HG03520 (cell line): ENCODE data around the gene LETM1.

Experiments
- ATAC-seq: cut with Tn5 transposase; IDR thresholded peaks from one replicate; pipeline ENCODE4 v1.9.1; 2021; ENCODE audit warnings: mild to moderate bottlenecking, moderate library complexity; ENCODE audit not compliant: unreplicated experiment

The LETM1 gene

GRCh38 chr4:1873291-1873690 is 17.3 kb upstream of the LETM1 start:
- ATAC-seq: no peak

- ATAC-seq: no peak
Measured at GRCh38 chr4:1872870-1873269, 16.9 kb upstream of the LETM1 start.

GRCh38 chr4:1871471-1872021 is 15.6 kb upstream of the LETM1 start:
- ATAC-seq: peak; percentile 2

- peak; percentile 57 for ATAC-seq
Measured at GRCh38 chr4:1870578-1871443, 14.9 kb upstream of the LETM1 start, which contains the start of gene NSD2. Gene NSD2, plus strand, starts transcription at chr4:1871393. Its CDS starts 29,262 bp downstream, at chr4:1900655.

GRCh38 chr4:1870328-1870577 is 14.3 kb upstream of the LETM1 start:
- peak; percentile 32 for ATAC-seq

GRCh38 chr4:1869530-1870327 is 13.8 kb upstream of the LETM1 start:
- no peak for ATAC-seq

- no peak for ATAC-seq
Measured at GRCh38 chr4:1868912-1869311, 13.0 kb upstream of the LETM1 start.

GRCh38 chr4:1868293-1868692 is 12.3 kb upstream of the LETM1 start:
- ATAC-seq: no peak

- ATAC-seq: no peak
Measured at GRCh38 chr4:1866189-1866661, 10.3 kb upstream of the LETM1 start.

- no peak for ATAC-seq
Measured at GRCh38 chr4:1864076-1865008, 8.4 kb upstream of the LETM1 start.

GRCh38 chr4:1863297-1864033 is 7.5 kb upstream of the LETM1 start:
- ATAC-seq: no peak

- ATAC-seq: no peak
Measured at GRCh38 chr4:1862961-1863296, 7.0 kb upstream of the LETM1 start.

GRCh38 chr4:1862055-1862911 is 6.3 kb upstream of the LETM1 start:
- no peak for ATAC-seq

GRCh38 chr4:1859389-1859753 is 3.4 kb upstream of the LETM1 start:
- no peak for ATAC-seq

- no peak for ATAC-seq
Measured at GRCh38 chr4:1857931-1858330, 2.0 kb upstream of the LETM1 start.

GRCh38 chr4:1856943-1857699 is 1.2 kb upstream of the LETM1 start:
- no peak for ATAC-seq

GRCh38 chr4:1855333-1856070 is 454 bp downstream of the LETM1 start:
- ATAC-seq: peak; percentile 28

- ATAC-seq: no peak
Measured at GRCh38 chr4:1854752-1855151, 1.2 kb downstream of the LETM1 start.
